ENCODE data around the gene PRPF6.
"Not testable (repeated sequence)": the region's sequence is repeated elsewhere in the genome, so short reads cannot be mapped to it uniquely, and the experiment has no call there.

The PRPF6 gene

DNA sequence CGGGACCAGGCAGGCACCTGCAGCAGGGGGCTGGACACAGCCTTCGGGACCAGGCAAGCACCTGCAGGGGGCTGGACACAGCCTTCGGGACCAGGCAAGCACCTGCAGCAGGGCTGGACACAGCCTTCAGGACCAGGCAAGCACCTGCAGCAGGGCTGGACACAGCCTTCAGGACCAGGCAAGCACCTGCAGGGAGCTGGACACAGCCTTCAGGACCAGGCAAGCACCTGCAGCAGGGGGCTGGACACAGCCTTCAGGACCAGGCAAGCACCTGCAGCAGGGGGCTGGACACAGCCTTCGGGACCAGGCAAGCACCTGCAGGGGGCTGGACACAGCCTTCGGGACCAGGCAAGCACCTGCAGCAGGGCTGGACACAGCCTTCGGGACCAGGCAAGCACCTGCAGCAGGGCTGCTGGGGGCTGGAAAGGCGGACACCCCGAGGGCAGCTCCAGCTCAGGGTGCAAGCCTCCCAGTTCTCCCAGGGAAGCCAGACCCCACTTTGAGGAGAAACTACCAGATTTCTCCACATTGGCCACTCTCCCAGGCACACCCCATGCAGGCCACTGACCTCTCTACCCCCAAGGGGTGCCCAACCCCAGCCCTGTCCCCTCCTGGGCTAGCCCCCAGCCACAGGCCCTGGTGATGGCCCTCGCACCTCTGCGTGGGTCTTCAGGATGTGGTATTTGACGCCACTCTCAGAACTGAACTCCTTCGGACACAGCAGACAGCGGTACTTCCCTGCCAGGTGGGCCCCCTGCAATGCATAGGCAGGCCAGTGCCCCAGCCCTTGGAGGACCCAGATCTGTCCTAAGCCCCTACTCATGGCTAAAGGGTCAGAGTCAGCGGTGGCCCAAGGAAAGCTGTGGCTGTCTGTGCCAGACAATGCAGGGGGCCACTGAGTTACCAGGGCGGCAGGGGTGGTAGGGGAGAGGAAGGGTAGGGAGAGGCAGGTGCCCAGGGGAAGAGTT, 20.0 kb upstream of the PRPF6 start:
- not testable (repeated sequence) for DNase-seq (ENCODE audit: low spot score)

DNA sequence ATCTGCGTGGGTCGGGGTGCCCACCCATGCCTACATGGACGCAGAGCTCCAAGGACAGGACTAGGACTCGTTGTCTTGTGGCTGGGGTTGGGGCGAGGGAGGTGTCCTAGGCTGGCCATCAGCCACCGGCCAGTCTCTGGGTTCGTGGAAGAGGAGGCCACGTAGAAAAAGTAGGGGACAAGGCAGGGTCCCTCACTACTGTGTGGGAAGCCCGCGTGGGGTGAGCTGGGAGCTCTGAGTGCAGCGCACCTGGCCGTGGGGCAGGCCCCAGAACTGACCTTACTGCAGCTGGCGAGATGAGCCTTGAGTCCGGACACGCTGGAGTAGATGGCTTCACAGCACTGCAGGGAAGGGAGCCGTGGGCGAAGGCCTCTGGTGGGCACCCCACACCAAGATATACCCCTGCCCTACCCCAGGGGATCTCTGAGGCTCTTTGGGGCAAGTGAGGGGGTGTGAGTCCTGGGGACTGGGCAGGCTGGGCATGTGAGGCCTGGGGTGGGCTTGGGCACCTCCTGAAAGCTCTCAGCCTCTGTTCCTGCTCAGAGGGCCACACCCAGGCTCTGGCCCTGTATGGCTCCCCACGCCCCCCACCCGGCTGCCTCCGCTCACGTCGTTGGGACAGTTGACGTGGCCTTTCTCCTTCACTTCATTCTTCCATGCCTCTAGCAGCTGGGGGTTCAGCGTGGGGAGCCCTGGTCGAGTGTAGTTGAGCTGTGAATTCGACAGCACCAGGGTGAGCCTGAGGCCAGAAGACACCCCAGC, 19.1 kb upstream of the PRPF6 start:
- no peak for DNase-seq (ENCODE audit: low spot score)

- DNase-seq (ENCODE audit: low spot score) = no peak
Measured at GRCh38 chr20:63962426-63963347, 18.2 kb upstream of the PRPF6 start.

GRCh38 chr20:63963348-63963741, 17.6 kb upstream of the PRPF6 start:
- DNase-seq (ENCODE audit: low spot score) = no peak

- no peak for DNase-seq (ENCODE audit: low spot score)
Measured at GRCh38 chr20:63963784-63964301, 17.1 kb upstream of the PRPF6 start.

DNA sequence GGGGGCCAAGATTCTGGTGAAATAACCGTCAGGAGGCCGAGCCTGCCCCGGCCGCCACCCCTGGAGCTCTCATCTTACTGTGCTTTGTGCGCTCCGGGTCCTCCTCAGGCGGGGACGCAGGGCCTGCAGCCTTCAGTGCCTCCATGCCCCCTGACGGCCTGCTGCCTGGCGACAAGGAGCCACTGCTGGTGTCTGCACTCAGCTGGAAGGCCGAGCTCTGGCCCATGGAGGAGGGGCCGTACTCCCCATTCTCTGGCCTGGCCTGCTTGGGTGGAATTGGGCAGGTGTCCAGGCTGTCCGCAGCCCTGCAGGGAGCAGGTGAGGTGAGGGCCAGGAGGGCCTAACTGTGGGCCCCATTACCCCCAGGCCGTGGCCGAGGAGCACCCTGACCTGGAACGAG, 16.5 kb upstream of the PRPF6 start:
- no peak for DNase-seq (ENCODE audit: low spot score)

- DNase-seq (ENCODE audit: low spot score) = no peak
Measured at GRCh38 chr20:63966172-63966943, 14.6 kb upstream of the PRPF6 start.

- no peak for DNase-seq (ENCODE audit: low spot score)
Measured at GRCh38 chr20:63966944-63967322, 14.0 kb upstream of the PRPF6 start.

- DNase-seq (ENCODE audit: low spot score) = no peak
Measured at GRCh38 chr20:63967330-63968135, 13.4 kb upstream of the PRPF6 start.

DNA sequence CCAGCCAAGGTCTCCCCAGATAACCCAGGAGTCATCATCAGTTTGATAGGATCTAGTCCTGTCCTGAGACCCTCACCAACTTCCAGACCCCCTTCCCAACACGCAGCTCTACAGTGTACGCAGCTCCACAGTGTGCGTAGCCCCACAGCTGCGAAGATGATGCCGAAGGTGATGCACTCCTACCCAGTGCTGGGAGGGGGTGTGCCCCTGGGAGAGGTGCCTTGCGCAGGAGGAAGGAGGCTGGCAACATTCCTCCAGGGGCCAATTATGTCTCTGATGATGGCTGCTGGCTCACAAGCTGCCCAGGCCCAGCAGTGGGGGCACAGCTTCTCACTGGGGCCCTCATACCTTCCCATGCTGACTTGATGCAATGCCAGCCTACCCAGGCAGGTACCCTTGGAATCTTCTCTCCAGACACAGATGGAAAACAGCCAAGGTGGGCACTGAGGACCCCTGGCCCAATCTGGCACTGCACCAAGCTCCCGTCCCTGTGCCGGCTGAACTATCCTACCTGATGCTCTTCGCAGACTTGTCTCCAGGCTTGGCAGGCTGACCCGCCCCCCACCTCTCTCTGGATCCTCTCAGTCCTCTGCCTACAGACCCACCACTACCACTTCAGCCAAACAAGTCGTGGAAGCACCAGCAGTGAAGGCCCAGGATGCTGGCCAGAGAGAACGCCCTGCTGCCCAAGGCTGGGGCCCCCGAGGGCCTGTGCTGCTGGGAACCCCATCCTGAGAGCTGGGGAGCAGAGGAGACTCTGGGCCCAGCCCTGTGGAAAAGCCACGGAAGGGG, 12.6 kb upstream of the PRPF6 start:
- no peak for DNase-seq (ENCODE audit: low spot score)

DNA sequence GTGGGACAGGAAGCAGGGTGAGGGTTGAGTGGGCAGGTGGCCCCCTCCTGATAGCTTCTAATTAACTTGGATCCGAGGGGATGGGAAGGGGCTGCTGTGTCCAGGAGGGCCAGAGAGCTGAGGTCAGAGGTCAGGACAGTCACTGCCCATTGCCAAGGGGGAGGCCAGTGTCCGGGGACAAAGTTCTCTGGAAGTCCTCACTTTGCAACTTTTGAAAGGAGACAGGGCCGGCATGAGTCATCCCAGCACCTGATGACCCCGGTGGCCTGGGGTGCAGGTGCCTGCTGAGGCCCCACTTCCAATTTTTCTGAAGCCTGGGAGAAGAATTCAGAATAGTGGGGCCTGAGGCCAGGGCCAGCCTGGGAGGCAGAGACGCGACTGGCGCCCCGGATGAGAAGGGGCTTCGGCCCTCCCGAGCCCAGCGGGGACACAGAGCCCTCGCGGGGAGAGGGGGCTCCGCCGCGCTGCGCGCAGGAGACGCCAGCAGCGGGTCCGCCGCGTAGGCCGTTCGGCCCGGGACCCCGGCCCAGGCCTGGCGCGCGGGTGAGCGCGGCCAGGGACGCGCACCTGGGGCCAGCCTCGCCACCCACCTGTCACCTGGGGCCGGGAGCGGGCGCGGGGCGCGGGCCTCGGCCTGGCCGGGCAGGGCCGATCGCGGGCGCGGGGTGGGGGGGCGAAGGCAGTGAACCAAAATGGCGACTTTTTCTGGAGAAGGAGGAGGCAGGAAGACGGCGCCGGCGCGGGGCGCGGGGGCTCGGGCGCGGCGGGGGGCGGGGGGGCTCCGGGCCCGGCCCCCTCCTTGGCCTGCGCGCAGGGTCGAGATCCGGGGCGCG, 11.8 kb upstream of the PRPF6 start:
- DNase-seq (ENCODE audit: low spot score) = no peak

- DNase-seq (ENCODE audit: low spot score) = peak; percentile 44
Measured at GRCh38 chr20:63969838-63970713, 10.9 kb upstream of the PRPF6 start, which contains the start of gene ZNF512B. ZNF512B (minus strand) TSS chr20:63969930; CDS start chr20:63967950, 1,980 bp downstream.

- DNase-seq (ENCODE audit: low spot score) = no peak
Measured at GRCh38 chr20:63970714-63971431, 10.1 kb upstream of the PRPF6 start.

- not testable (repeated sequence) for DNase-seq (ENCODE audit: low spot score)
Measured at GRCh38 chr20:63971960-63972311, 9.0 kb upstream of the PRPF6 start.

DNA sequence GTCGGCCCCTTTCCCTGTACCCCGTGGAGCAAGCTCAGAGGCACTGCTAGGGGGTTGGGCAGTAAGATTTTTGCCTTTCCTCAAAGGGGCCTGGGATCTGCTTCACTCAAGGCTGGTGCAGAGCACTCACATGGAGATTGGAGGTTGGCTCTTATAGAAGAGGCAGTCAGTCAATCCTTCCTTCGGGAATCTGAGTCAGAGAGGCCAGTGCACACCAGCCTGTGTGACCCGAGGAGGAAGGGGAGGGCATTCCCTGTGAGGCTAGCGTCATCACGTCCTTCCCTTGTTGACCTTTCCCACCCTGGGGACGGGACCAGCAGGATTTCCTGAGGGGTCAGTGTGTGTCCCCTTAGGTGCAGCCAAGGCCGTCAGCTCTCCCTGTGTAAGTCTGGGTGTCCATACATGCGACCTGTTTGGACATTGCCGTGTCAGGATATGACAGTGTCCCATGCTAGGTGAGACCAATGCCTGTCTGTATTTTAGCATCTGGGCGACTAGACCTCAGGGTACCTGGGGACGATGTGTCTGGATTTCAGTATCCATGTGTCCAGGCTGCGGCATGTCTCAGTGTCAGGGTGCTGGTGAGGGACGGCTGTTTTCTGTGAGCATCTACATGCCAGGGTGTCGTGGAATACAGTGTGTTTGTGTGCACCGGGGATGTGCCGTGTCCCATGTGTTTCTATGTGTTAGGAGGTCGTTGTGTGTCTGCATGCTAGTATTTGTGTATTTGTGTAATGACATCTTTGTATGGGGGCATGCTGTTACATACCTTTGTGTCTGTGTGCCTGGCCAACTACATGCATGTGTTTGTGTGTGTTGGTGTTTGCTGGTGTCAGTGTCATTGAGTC, 8.4 kb upstream of the PRPF6 start:
- DNase-seq (ENCODE audit: low spot score) = no peak

GRCh38 chr20:63973160-63973479, 7.8 kb upstream of the PRPF6 start:
- no peak for DNase-seq (ENCODE audit: low spot score)
